B cell (primary cell): Measurements from ENCODE around the gene CERS1. TPM values are rescaled to one million over a fixed set of nuclear protein-coding genes. Genes with fewer than 3 reads are reported as not detected.
"Not testable (repeated sequence)": the region's sequence is repeated elsewhere in the genome, so short reads cannot be mapped to it uniquely, and the experiment has no call there.

Source experiments
- ATAC-seq: fragments of 200-7000 bp; cut with Tn5 transposase; one replicate; pipeline ENCODE4 v1.10.0; 2021; ENCODE audit warnings: low read depth, mild to moderate bottlenecking, moderate number of reproducible peaks, moderate library complexity
- CTCF ChIA-PET: fragments of 350-600 bp; sonication (Branson Sonifier 250); formaldehyde crosslinking; loops from one replicate; lab custom pipeline; 2021; ENCODE audit warnings: antibody characterized with exemption, inconsistent platforms; lab: Charles Lee
- POLR2A ChIA-PET: fragments of 350-600 bp; sonication (Branson Sonifier 250); formaldehyde crosslinking; loops from one replicate; lab custom pipeline; 2021; ENCODE audit warnings: antibody characterized with exemption; lab: Charles Lee
- DNase-seq: peaks from one replicate; pipeline ENCODE4 v3.0.0; 2013
- H2AFZ ChIP-seq: 2 replicates; pipeline ENCODE4 v1.6.1; 2012; ENCODE audit warnings: mild to moderate bottlenecking, low read depth, low read length; ENCODE audit not compliant: insufficient read depth, poor library complexity, severe bottlenecking
- H3K27ac ChIP-seq, 2 donors: 1 replicate in 1 of 2; 2 replicates in 1 of 2; pipeline ENCODE4 v1.5.1; 2012 to 2013; ENCODE audit warnings: low read length in 2 of 2, mild to moderate bottlenecking in 2 of 2, moderate library complexity in 1 of 2
- H3K27me3 ChIP-seq, 4 experiments: fragments of 200-600 bp in 1 of 4; sonication (generic) in 1 of 4; replicated peaks in 1 of 4; 1 replicate in 2 of 4; 2 replicates in 2 of 4; pipeline versions ENCODE4 v1.6.1 to v1.7.0; 2013 to 2016; ENCODE audit warnings: low read length in 3 of 4, mild to moderate bottlenecking in 2 of 4, mixed read lengths in 1 of 4, moderate library complexity in 1 of 4; ENCODE audit not compliant: insufficient read depth in 4 of 4, control insufficient read depth in 3 of 4; ENCODE audit errors: control extremely low read depth in 1 of 4
- H3K36me3 ChIP-seq, 2 experiments: replicated peaks in 1 of 2; 1 replicate in 1 of 2; 2 replicates in 1 of 2; pipeline versions ENCODE4 v1.6.1 to v1.7.1; 2013; ENCODE audit warnings: low read length in 1 of 2; ENCODE audit not compliant: insufficient read depth in 2 of 2, control insufficient read depth in 1 of 2; ENCODE audit errors: control extremely low read depth in 1 of 2, extremely low read depth in 1 of 2
- H3K4me1 ChIP-seq, 2 donors: fragments of 200-600 bp in 1 of 2; sonication (generic) in 1 of 2; 1 replicate in 1 of 2; 2 replicates in 1 of 2; pipeline versions ENCODE4 v1.5.1 to v1.6.1; 2013 to 2017; ENCODE audit warnings: low read length in 2 of 2; ENCODE audit not compliant: control insufficient read depth in 2 of 2, insufficient read depth in 2 of 2
- H3K4me2 ChIP-seq: replicated peaks from 2 replicates; pipeline ENCODE3; 2012; ENCODE audit warnings: mild to moderate bottlenecking, low read depth, low read length; ENCODE audit not compliant: poor library complexity, severe bottlenecking
- H3K4me3 ChIP-seq, 5 experiments: fragments of 200-600 bp in 1 of 5; sonication (generic) in 1 of 5; 1 replicate in 3 of 5; 2 replicates in 2 of 5; pipeline versions ENCODE4 v1.5.1 to v1.7.0; 2011 to 2016; ENCODE audit warnings: low read length in 4 of 5, mild to moderate bottlenecking in 4 of 5, low read depth in 2 of 5, control low read depth in 1 of 5, moderate library complexity in 1 of 5; ENCODE audit not compliant: insufficient read depth in 1 of 5; ENCODE audit errors: control extremely low read depth in 1 of 5, extremely low read depth in 1 of 5
- H3K79me2 ChIP-seq: fragments of 200-600 bp; sonication (generic); one replicate; pipeline ENCODE4 v1.6.0; 2016; ENCODE audit warnings: low read length; ENCODE audit not compliant: control insufficient read depth, insufficient read depth
- H3K9ac ChIP-seq: fragments of 200-600 bp; sonication (generic); 2 replicates; pipeline ENCODE4 v1.6.1; 2017; ENCODE audit warnings: mild to moderate bottlenecking, low read length, moderate library complexity
- H3K9me3 ChIP-seq, 3 donors: one replicate each; pipeline versions ENCODE4 v1.6.1 to v1.7.1; 2013; ENCODE audit warnings: low read length in 2 of 3; ENCODE audit not compliant: control insufficient read depth in 2 of 3, insufficient read depth in 1 of 3; ENCODE audit errors: control extremely low read depth in 1 of 3
- H4K20me1 ChIP-seq: 2 replicates; pipeline ENCODE4 v1.6.0; 2012; ENCODE audit warnings: mild to moderate bottlenecking, low read length; ENCODE audit not compliant: insufficient read depth, control insufficient read depth, poor library complexity, severe bottlenecking
- H3K27ac Mint-ChIP-seq: one replicate; pipeline ENCODE4 v1.8.0; 2021; ENCODE audit warnings: mixed read lengths
- H3K27me3 Mint-ChIP-seq: one replicate; pipeline ENCODE4 v1.8.0; 2021; ENCODE audit warnings: mixed read lengths
- H3K4me1 Mint-ChIP-seq: one replicate; pipeline ENCODE4 v1.8.0; 2021; ENCODE audit warnings: mixed read lengths
- H3K4me3 Mint-ChIP-seq: one replicate; pipeline ENCODE4 v1.8.0; 2021; ENCODE audit warnings: mixed read lengths
- H3K9me3 Mint-ChIP-seq: one replicate; pipeline ENCODE4 v1.8.0; 2022; ENCODE audit warnings: mixed read lengths; ENCODE audit not compliant: insufficient read depth
- CTCF ChIP-seq: fragments of 200-600 bp; IDR thresholded peaks from one replicate; pipeline ENCODE4 v1.8.0; 2022; ENCODE audit warnings: antibody characterized with exemption, mild to moderate bottlenecking
- EZH2 ChIP-seq: IDR thresholded peaks from 2 replicates; pipeline ENCODE4 v1.6.1; 2012; ENCODE audit warnings: borderline replicate concordance, low read depth, mild to moderate bottlenecking, moderate library complexity, low read length; ENCODE audit not compliant: insufficient read depth, poor library complexity, severe bottlenecking
- WGBS: methylation state at CpG from one replicate; pipeline ENCODE4 v1.1.5; 2013; ENCODE audit warnings: missing lambda C conversion rate; ENCODE audit not compliant: insufficient coverage; 5-methylcytosine and 5-hydroxymethylcytosine counted together
- intact Hi-C: fragments of 100-400 bp; cut with micrococcal nuclease; formaldehyde crosslinking; loops from one replicate; pipeline ENCODE4 v1.10.0; 2022
- polyA plus RNA-seq: library from polyadenylated mRNA; depleted of rRNA; stranded (reverse); fragments of >200 nt; gene quantifications from 2 replicates; pipeline ENCODE4 v1.2.3, GENCODE V29; 2012
- total RNA-seq, 2 donors: library from RNA; stranded (reverse); fragments of 120-200 nt in 1 of 2; gene quantifications; 1 replicate in 1 of 2; 2 replicates in 1 of 2; pipeline versions ENCODE4 v1.2.3 to v1.2.4, GENCODE V29; 2013 to 2022

Gene CERS1
- total and polyA plus RNA-seq, 2 donors (not counting 1 experiment from before 2014, with no cell fraction given), result not detected

DNA sequence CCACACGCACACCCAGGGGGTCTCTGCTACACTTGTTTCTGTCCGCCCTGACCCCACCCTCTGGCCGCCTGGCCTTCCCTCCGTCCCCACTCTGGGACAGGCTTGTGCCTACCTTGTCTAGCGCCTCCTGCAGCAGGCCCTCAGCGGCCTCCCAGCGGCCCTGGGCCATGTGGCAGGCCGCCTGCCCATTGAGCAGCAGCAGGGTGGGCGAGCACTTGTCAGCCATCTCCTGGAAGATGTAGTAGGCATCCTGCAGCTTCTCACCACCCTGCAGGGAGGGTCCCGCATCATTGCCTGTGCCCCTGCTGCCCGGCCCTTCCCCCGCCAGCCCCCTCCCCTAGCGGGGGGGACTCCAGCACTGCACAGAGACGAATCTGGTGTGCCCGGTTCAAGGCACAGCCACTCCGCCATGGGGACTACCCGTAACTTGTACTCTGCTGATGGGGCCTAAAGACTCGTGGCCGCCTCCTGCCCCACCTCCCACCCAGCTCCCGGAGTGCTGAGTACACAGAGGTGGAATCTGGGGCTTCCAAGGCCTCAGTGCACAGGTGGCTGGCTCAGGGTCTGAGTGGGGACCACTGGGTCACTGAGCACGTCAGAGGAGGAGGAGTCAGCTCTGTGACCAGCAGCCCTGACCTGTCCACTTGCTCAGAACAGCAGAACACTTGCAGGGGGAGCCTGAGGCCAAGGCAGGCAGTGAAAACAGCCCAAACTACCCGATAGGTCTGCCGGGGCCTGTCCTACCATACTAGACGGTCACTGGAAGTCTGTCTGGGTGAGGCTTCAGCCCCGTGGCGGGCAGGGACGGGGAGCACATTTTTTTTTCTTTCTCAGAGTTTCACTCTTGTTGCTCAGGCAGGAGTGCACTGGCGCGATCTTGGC is 7.4 kb upstream of the CERS1 start:
- intact Hi-C loops, result no loop called here
- Mint-ChIP-seq H3K9me3 (no peaks in the 10 kb centered on the region), H3K4me3 (no peak overlapping the region), H3K27ac (no peak overlapping the region), H3K27me3 (no peaks in the 10 kb centered on the region), H3K4me1 (no peaks in the 10 kb centered on the region)
- H3K27ac ChIP-seq, result no peak overlapping the region
- no peaks in the 10 kb centered on the region for H3K27me3 ChIP-seq
- POLR2A ChIA-PET, result no interaction called here
- H4K20me1 ChIP-seq, result peaks cover 58% of the 10 kb centered on the region
- no peak overlapping the region for H3K4me3 ChIP-seq
- H3K79me2 ChIP-seq, result peaks cover 6% of the 10 kb centered on the region
- no peak overlapping the region for H2AFZ ChIP-seq
- TF ChIP-seq EZH2 (no peak), CTCF (no peak)
- ATAC-seq (no peak), DNase-seq (no peak)
- H3K4me2 ChIP-seq, result no peak overlapping the region
- 92% methylated on average over 29 of the region's 29 CpGs for WGBS
- no peak overlapping the region for H3K9ac ChIP-seq
- no peaks in the 10 kb centered on the region for H3K4me1 ChIP-seq
- peaks cover 0 to 2% (median 0%) of the 10 kb centered on the region in 3 donors for H3K9me3 ChIP-seq
- CTCF ChIA-PET, result no interaction called here
- peaks cover 1 to 70% of the 10 kb centered on the region in 2 experiments for H3K36me3 ChIP-seq

GRCh38 chr19:18902519-18902918 is 6.6 kb upstream of the CERS1 start:
- H3K4me2 ChIP-seq, H3K27ac Mint-ChIP-seq, H3K27me3 Mint-ChIP-seq, H3K79me2 ChIP-seq, H3K9ac ChIP-seq, intact Hi-C loops, H3K4me1 ChIP-seq, DNase-seq, H3K27me3 ChIP-seq, H3K4me3 Mint-ChIP-seq, H3K27ac ChIP-seq, POLR2A ChIA-PET, H2AFZ ChIP-seq, CTCF ChIA-PET, H3K4me3 ChIP-seq, H3K4me1 Mint-ChIP-seq, ATAC-seq, H3K9me3 Mint-ChIP-seq, H3K9me3 ChIP-seq: not testable (repeated sequence)
- WGBS, result 100% methylated on average over 2 of the region's 5 CpGs
- Histone ChIP-seq H4K20me1 (peaks cover 52% of the 10 kb centered on the region), H3K36me3 (peaks cover 1 to 67% of the 10 kb centered on the region in 2 experiments)
